IPS-15b (cell line): Measurements from ENCODE around the gene KHDC4.

ENCODE experiments used
- H3K27me3 ChIP-seq: one replicate; pipeline ENCODE4 v1.6.1; 2013; ENCODE audit warnings: low read length; ENCODE audit not compliant: control insufficient read depth, insufficient read depth
- H3K36me3 ChIP-seq: one replicate; pipeline ENCODE4 v1.6.1; 2013; ENCODE audit warnings: low read length; ENCODE audit not compliant: control insufficient read depth, insufficient read depth
- H3K4me1 ChIP-seq: one replicate; pipeline ENCODE4 v1.6.1; 2013; ENCODE audit warnings: mild to moderate bottlenecking, low read length; ENCODE audit not compliant: control insufficient read depth, insufficient read depth
- H3K4me3 ChIP-seq: one replicate; pipeline ENCODE4 v1.5.1; 2013; ENCODE audit warnings: low read depth, low read length
- H3K9ac ChIP-seq: one replicate; pipeline ENCODE4 v1.6.1; 2013; ENCODE audit warnings: low read depth, mild to moderate bottlenecking, low read length
- H3K9me3 ChIP-seq: one replicate; pipeline ENCODE4 v1.6.1; 2013; ENCODE audit warnings: mild to moderate bottlenecking, low read length; ENCODE audit not compliant: control insufficient read depth, insufficient read depth

Gene KHDC4

GRCh38 chr1:155966750-155967149 lies 32.5 kb upstream of the KHDC4 start:
- Histone ChIP-seq H3K27me3 (no peaks in the 10 kb centered on the region), H3K36me3 (peaks cover 63% of the 10 kb centered on the region), H3K4me3 (no peak overlapping the region), H3K9ac (no peak overlapping the region), H3K9me3 (no peaks in the 10 kb centered on the region), H3K4me1 (peaks cover 26% of the 10 kb centered on the region)

GRCh38 chr1:155966135-155966534 lies 31.9 kb upstream of the KHDC4 start:
- Histone ChIP-seq H3K9me3 (no peaks in the 10 kb centered on the region), H3K36me3 (peaks cover 67% of the 10 kb centered on the region), H3K4me1 (peaks cover 26% of the 10 kb centered on the region), H3K27me3 (no peaks in the 10 kb centered on the region), H3K9ac (no peak overlapping the region), H3K4me3 (no peak overlapping the region)

DNA sequence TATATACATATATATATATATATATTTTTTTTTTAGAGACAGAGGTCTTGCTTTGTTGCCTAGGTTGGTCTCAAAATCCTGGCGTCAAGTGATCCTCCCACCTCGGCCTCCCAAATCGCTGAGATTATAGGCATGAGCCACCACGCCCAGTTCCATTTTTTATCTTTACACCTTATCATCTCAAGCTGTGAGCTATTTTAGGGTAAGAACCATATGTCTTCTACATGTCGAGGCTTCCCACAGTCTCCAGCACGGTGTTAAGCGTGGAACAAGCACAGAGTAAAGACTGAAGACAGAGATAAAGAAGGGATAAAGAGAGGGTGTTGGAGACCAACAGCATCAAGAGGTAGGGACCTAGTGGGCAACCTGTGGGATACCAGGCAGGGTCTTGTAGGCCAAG lies 30.0 kb upstream of the KHDC4 start:
- H3K9ac ChIP-seq, result no peak overlapping the region
- H3K9me3 ChIP-seq, result no peaks in the 10 kb centered on the region
- no peak overlapping the region for H3K4me3 ChIP-seq
- H3K36me3 ChIP-seq, result peaks cover 71% of the 10 kb centered on the region
- no peaks in the 10 kb centered on the region for H3K27me3 ChIP-seq
- peaks cover 16% of the 10 kb centered on the region for H3K4me1 ChIP-seq

DNA sequence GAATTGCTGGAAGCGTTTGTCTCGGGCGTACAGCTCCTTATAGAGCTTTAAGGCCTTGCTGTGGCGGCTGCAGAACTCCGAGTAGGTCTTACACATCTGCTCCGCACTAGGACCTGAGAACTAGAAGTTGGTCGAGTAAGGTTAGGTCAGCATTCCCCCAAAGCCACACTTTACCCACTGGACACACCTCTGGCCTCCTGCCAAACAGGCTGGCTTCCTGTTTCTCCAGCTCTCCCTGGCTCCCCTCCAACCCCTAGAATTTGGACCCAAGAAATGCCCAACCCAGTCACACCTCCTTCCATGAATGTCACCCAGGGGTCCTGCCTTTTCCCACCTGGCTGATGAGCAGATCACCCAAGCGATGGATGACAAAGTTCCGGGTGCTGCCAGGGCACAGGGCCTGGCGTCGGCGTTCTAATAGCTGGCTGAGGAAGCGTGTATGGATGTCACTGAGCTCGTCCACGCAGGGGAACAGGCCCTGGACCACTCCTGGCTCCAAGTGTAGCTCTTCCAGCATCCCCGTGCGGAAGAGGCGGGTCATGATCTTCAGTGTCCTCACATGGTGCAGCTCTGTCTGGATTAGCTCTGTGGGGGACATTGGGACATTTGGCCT lies 28.5 kb upstream of the KHDC4 start:
- peaks cover 5% of the 10 kb centered on the region for H3K4me1 ChIP-seq
- no peak overlapping the region for H3K9ac ChIP-seq
- peaks cover 70% of the 10 kb centered on the region for H3K36me3 ChIP-seq

GRCh38 chr1:155961937-155962336 lies 27.7 kb upstream of the KHDC4 start:
- Histone ChIP-seq H3K4me1 (no peaks in the 10 kb centered on the region), H3K9me3 (no peaks in the 10 kb centered on the region), H3K9ac (no peak overlapping the region), H3K4me3 (no peak overlapping the region), H3K27me3 (no peaks in the 10 kb centered on the region), H3K36me3 (peaks cover 72% of the 10 kb centered on the region)

More for the DNA sequence above, 28.5 kb upstream of the KHDC4 start:
- Histone ChIP-seq H3K9me3 (no peaks in the 10 kb centered on the region), H3K27me3 (no peaks in the 10 kb centered on the region), H3K4me3 (no peak overlapping the region)

DNA sequence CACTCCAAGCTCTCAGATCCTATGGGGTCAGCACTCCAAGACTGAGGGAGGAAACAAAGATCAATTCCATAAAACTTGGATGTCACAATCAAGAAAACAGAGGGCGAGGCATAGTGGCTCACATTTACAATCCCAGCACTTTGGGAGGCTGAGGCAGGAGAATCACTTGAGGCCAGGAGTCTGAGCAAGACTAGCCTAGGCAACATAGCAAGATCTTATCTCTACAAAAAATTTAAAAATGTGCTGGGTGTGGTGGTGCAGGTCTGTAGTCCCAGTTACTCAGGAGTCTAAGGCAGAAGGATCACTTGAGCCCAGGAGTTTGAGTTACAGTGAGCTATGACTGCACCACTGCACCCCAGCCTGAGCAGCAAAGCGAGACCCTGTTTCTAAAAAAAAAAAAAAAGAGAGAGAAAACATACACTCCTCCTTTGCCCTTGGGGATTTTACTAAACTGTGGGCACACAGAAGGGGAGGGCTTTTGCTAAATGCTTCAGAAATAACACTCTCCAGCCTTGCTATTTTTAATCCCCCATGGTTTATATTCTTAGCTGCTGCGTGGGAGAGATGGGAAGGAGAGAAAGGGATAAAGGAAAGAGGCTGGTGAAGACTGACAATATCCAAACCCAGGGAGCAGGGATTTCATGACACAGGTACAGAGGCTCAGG lies 26.0 kb upstream of the KHDC4 start:
- H3K27me3 ChIP-seq, result no peaks in the 10 kb centered on the region
- peaks cover 58% of the 10 kb centered on the region for H3K36me3 ChIP-seq
- no peak overlapping the region for H3K9ac ChIP-seq
- H3K4me1 ChIP-seq, result no peaks in the 10 kb centered on the region
- H3K9me3 ChIP-seq, result no peaks in the 10 kb centered on the region
- no peak overlapping the region for H3K4me3 ChIP-seq

DNA sequence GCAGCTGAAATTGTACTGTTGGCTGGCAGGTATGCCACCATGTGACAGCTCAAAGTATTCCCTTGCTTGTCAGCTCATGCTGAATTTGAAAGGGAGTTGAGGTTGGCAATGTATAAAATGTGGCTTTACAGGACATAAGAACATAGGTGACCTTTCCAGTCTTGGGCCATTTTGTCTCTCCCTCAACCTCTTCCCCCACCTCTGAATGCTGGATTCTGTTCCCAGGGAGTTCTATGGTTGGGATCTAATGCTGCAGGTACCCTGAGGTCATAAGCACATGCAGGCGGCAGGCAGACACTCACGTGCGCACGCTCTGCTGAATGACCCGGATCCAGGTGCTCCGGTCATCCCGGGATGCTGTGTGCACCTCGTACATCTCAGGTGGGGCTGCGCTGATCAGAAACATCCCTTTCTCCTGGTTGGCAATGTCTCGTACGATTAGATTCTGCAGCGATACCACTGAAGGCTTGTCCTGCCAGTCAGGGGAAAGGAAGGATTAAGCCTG lies 23.2 kb upstream of the KHDC4 start:
- H3K36me3 ChIP-seq, result peaks cover 64% of the 10 kb centered on the region

GRCh38 chr1:155954645-155955044 lies 20.4 kb upstream of the KHDC4 start:
- Histone ChIP-seq H3K9me3 (no peaks in the 10 kb centered on the region), H3K4me1 (no peaks in the 10 kb centered on the region), H3K9ac (no peak overlapping the region), H3K27me3 (no peaks in the 10 kb centered on the region), H3K36me3 (peaks cover 66% of the 10 kb centered on the region), H3K4me3 (no peak overlapping the region)

More for the DNA sequence above, 23.2 kb upstream of the KHDC4 start:
- Histone ChIP-seq H3K4me1 (no peaks in the 10 kb centered on the region), H3K4me3 (no peak overlapping the region), H3K9ac (no peak overlapping the region), H3K27me3 (no peaks in the 10 kb centered on the region), H3K9me3 (no peaks in the 10 kb centered on the region)

DNA sequence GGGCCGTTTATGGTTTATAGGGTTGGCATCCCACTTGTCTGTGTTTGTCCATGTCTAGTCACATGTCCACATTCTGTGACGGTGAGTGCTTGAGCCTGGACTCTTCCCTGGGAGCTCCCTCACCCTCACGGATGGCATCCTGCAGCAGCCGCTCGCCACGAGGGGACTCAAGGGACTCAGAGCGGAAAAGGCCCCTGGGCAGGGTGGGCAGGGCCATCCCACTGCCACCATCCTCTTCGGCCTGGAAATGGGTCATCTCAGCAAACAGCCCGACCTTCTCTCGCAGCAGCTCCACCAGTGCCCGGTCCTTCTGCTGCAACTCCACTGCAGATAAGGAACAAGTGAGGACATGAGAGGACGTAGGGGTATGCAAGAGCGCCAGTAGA lies 18.3 kb upstream of the KHDC4 start:
- H3K9ac ChIP-seq, result no peak overlapping the region
- H3K36me3 ChIP-seq, result peaks cover 60% of the 10 kb centered on the region
- no peak overlapping the region for H3K4me3 ChIP-seq
- H3K9me3 ChIP-seq, result no peaks in the 10 kb centered on the region
- H3K4me1 ChIP-seq, result no peaks in the 10 kb centered on the region
- H3K27me3 ChIP-seq, result no peaks in the 10 kb centered on the region

- Histone ChIP-seq H3K4me3 (no peak overlapping the region), H3K4me1 (peaks cover 4% of the 10 kb centered on the region), H3K9me3 (no peaks in the 10 kb centered on the region), H3K9ac (no peak overlapping the region), H3K27me3 (no peaks in the 10 kb centered on the region), H3K36me3 (peaks cover 60% of the 10 kb centered on the region)
Observed at GRCh38 chr1:155951753-155952504, 17.7 kb upstream of the KHDC4 start.

GRCh38 chr1:155950829-155951228 lies 16.6 kb upstream of the KHDC4 start:
- no peak overlapping the region for H3K4me3 ChIP-seq
- H3K4me1 ChIP-seq, result peaks cover 11% of the 10 kb centered on the region
- H3K9ac ChIP-seq, result no peak overlapping the region
- no peaks in the 10 kb centered on the region for H3K9me3 ChIP-seq
- H3K27me3 ChIP-seq, result no peaks in the 10 kb centered on the region
- peaks cover 62% of the 10 kb centered on the region for H3K36me3 ChIP-seq

DNA sequence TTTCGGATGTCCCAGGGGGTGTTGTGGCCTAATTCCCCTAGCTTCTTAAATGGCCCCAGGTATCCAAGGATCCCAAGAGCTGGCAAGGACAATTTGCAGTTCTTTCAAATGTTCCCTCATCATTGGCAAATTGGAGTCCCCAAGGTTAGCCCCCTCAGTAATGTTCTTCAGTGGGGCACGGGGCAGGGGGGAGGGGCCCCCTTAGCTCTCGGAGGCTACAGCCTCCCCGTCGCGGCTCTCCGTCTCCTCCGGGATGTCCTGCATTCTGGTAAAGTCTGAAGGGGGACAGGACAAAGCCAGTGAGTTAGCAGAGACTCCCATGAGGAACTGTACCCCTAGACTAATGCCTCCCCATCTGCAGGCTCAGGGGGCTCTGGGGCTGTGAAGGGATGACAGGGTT lies 13.5 kb upstream of the KHDC4 start:
- H3K36me3 ChIP-seq, result peaks cover 42% of the 10 kb centered on the region
- H3K4me1 ChIP-seq, result peaks cover 11% of the 10 kb centered on the region

More for the DNA sequence above, 13.5 kb upstream of the KHDC4 start:
- H3K9me3 ChIP-seq, result no peaks in the 10 kb centered on the region
- no peak overlapping the region for H3K9ac ChIP-seq
- no peak overlapping the region for H3K4me3 ChIP-seq
- H3K27me3 ChIP-seq, result no peaks in the 10 kb centered on the region
